HEK293 (cell line): ENCODE measurements around the gene FAF2.

Experiments
- GLIS1 ChIP-seq: fragments of 450-650 bp; formaldehyde crosslinking; IDR thresholded peaks from 2 replicates; pipeline ENCODE4 v1.5.1; 2016; ENCODE audit warnings: missing biosample characterization, missing genetic modification characterization
- GLIS2 ChIP-seq: fragments of 450-650 bp; formaldehyde crosslinking; IDR thresholded peaks from 2 replicates; pipeline ENCODE4 v1.5.1; 2016; ENCODE audit warnings: missing biosample characterization, missing genetic modification characterization
- KLF8 ChIP-seq: fragments of 450-650 bp; formaldehyde crosslinking; IDR thresholded peaks from 2 replicates; pipeline ENCODE4 v1.5.1; 2016; ENCODE audit warnings: missing biosample characterization, missing genetic modification characterization
- MEIS1 ChIP-seq: sonication (generic); formaldehyde crosslinking; IDR thresholded peaks from 2 replicates; pipeline ENCODE4 v1.8.1; 2022; ENCODE audit warnings: missing genetic modification reagents, mild to moderate bottlenecking, borderline replicate concordance
- SP7 ChIP-seq: fragments of 450-650 bp; formaldehyde crosslinking; IDR thresholded peaks from 2 replicates; pipeline ENCODE4 v1.5.1; 2016; ENCODE audit warnings: missing biosample characterization, missing genetic modification characterization
- ZBTB8A ChIP-seq: fragments of 450-650 bp; formaldehyde crosslinking; IDR thresholded peaks from 2 replicates; pipeline ENCODE4 v1.5.1; 2016; ENCODE audit warnings: missing biosample characterization, missing genetic modification characterization
- ZFHX2 ChIP-seq: fragments of 450-650 bp; formaldehyde crosslinking; conservative IDR thresholded peaks from 2 replicates; pipeline ENCODE4 v1.5.1; 2016; ENCODE audit warnings: missing biosample characterization, missing genetic modification characterization
- ZIC2 ChIP-seq: fragments of 450-650 bp; formaldehyde crosslinking; IDR thresholded peaks from 2 replicates; pipeline ENCODE4 v1.5.1; 2016; ENCODE audit warnings: missing biosample characterization, missing genetic modification characterization
- ZNF184 ChIP-seq: fragments of 450-650 bp; IDR thresholded peaks from 2 replicates; pipeline ENCODE4 v1.5.1; 2018; ENCODE audit warnings: missing biosample characterization, mild to moderate bottlenecking, missing genetic modification characterization
- ZNF239 ChIP-seq: fragments of 450-650 bp; formaldehyde crosslinking; IDR thresholded peaks from 2 replicates; pipeline ENCODE4 v1.5.1; 2016; ENCODE audit warnings: missing biosample characterization, missing genetic modification characterization
- ZNF311 ChIP-seq: fragments of 450-650 bp; formaldehyde crosslinking; IDR thresholded peaks from 2 replicates; pipeline ENCODE4 v1.5.1; 2017; ENCODE audit warnings: missing biosample characterization, missing genetic modification characterization, borderline replicate concordance
- ZNF335 ChIP-seq: fragments of 450-650 bp; formaldehyde crosslinking; conservative IDR thresholded peaks from 2 replicates; pipeline ENCODE4 v1.5.1; 2016; ENCODE audit warnings: missing biosample characterization, missing genetic modification characterization
- ZNF416 ChIP-seq: fragments of 450-650 bp; formaldehyde crosslinking; IDR thresholded peaks from 2 replicates; pipeline ENCODE4 v1.5.1; 2016; ENCODE audit warnings: missing biosample characterization, missing genetic modification characterization
- ZNF423 ChIP-seq: fragments of 450-650 bp; formaldehyde crosslinking; IDR thresholded peaks from 2 replicates; pipeline ENCODE4 v1.5.1; 2016; ENCODE audit warnings: missing biosample characterization, missing genetic modification characterization
- ZNF501 ChIP-seq: fragments of 450-650 bp; formaldehyde crosslinking; IDR thresholded peaks from 2 replicates; pipeline ENCODE4 v1.5.1; 2016; ENCODE audit warnings: missing biosample characterization, missing genetic modification characterization
- ZNF561 ChIP-seq: fragments of 450-650 bp; IDR thresholded peaks from 2 replicates; pipeline ENCODE4 v1.5.1; 2018; ENCODE audit warnings: missing biosample characterization, missing genetic modification characterization, borderline replicate concordance
- ZNF596 ChIP-seq: fragments of 450-650 bp; IDR thresholded peaks from 2 replicates; pipeline ENCODE4 v1.5.0; 2018; ENCODE audit warnings: missing biosample characterization, mild to moderate bottlenecking, missing genetic modification characterization, moderate library complexity
- ZNF600 ChIP-seq: fragments of 450-650 bp; formaldehyde crosslinking; IDR thresholded peaks from 2 replicates; pipeline ENCODE4 v1.5.1; 2016; ENCODE audit warnings: missing biosample characterization, missing genetic modification characterization
- ZNF610 ChIP-seq: fragments of 450-650 bp; formaldehyde crosslinking; IDR thresholded peaks from 2 replicates; pipeline ENCODE4 v1.5.1; 2016; ENCODE audit warnings: missing biosample characterization, missing genetic modification characterization, borderline replicate concordance
- ZNF660 ChIP-seq: fragments of 450-650 bp; IDR thresholded peaks from 2 replicates; pipeline ENCODE4 v1.5.1; 2018; ENCODE audit warnings: missing biosample characterization, mild to moderate bottlenecking, missing genetic modification characterization
- TF ChIP-seq, protein P1 (sequence below): fragments of 450-650 bp; formaldehyde crosslinking; IDR thresholded peaks from 2 replicates; pipeline ENCODE4 v1.5.1; 2016; ENCODE audit warnings: missing biosample characterization, missing genetic modification characterization
- TF ChIP-seq, protein P2 (sequence below): fragments of 450-650 bp; formaldehyde crosslinking; IDR thresholded peaks from 2 replicates; pipeline ENCODE4 v1.5.1; 2016; ENCODE audit warnings: missing biosample characterization, missing genetic modification characterization
- TF ChIP-seq, protein P3 (sequence below): fragments of 450-650 bp; IDR thresholded peaks from 2 replicates; pipeline ENCODE4 v1.5.1; 2018; ENCODE audit warnings: missing biosample characterization, missing genetic modification characterization
- TF ChIP-seq, protein P4 (sequence below): sonication (generic); formaldehyde crosslinking; IDR thresholded peaks from 2 replicates; pipeline ENCODE4 v1.8.1; 2022; ENCODE audit warnings: mild to moderate bottlenecking, moderate library complexity, missing genetic modification reagents
- TF ChIP-seq, protein P5 (sequence below): fragments of 450-650 bp; IDR thresholded peaks from 2 replicates; pipeline ENCODE4 v1.5.1; 2018; ENCODE audit warnings: missing biosample characterization, mild to moderate bottlenecking, missing genetic modification characterization
- TF ChIP-seq, protein P6 (sequence below): fragments of 450-650 bp; formaldehyde crosslinking; IDR thresholded peaks from 2 replicates; pipeline ENCODE4 v1.5.1; 2016; ENCODE audit warnings: missing biosample characterization, missing genetic modification characterization, low read depth
- TF ChIP-seq, protein P7 (sequence below): fragments of 450-650 bp; formaldehyde crosslinking; IDR thresholded peaks from 2 replicates; pipeline ENCODE4 v1.5.1; 2017; ENCODE audit warnings: missing biosample characterization, missing genetic modification characterization

FAF2 gene

DNA sequence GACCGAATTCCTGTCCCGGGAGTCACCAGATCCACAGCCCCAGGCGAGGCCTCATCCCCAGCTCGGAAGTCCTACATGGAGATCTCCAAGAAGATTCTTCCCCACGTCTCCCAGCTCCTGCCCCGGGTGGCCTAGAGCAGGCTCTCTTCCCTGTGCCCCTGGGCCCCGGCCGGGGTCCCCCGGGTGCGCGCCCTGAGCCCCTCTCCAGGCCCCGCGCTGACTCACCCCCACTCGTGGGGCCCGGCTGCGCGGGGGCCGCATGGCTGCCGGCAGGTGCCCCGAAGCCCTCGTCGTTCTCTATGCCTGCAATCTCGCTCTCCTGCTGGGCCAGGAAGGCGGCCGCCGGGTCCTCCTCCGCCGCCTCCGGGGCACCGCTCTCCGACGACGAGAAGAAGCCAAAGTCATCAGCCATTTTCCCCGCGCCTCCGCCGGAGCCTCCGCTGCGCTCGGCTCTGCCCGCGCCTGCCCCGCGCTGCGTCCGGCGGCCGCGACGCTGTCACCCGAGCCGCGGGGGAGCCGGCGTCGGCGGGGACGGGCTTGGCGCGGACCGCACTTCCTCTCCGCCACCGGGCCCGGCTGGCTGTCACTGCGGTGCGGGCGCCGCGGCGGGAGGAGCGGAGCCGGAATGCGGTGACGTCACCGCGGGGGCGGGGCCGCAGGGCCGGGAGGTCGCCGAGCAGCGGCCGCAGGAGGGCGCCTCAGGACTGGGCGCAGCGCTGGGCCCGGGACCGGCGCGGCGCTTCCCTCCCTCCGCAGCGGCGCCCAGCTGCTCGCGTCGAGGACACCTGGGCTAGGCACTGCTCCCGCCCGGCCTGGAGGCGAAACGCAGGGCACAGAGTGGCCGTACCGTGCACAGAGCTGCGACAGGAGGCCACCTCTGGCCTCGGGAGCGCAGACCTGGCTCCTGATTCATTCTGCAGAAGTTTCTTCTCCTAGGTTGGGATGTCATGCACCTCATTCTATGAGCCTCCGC, 31.9 kb upstream of the FAF2 start, which contains the start of gene CLTB (continued):
- TF ChIP-seq, protein P1, sequence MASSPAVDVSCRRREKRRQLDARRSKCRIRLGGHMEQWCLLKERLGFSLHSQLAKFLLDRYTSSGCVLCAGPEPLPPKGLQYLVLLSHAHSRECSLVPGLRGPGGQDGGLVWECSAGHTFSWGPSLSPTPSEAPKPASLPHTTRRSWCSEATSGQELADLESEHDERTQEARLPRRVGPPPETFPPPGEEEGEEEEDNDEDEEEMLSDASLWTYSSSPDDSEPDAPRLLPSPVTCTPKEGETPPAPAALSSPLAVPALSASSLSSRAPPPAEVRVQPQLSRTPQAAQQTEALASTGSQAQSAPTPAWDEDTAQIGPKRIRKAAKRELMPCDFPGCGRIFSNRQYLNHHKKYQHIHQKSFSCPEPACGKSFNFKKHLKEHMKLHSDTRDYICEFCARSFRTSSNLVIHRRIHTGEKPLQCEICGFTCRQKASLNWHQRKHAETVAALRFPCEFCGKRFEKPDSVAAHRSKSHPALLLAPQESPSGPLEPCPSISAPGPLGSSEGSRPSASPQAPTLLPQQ (tag by site-specific recombination) = peak; percentile 92
- TF ChIP-seq ZNF660 = peak; percentile 93
- TF ChIP-seq ZBTB8A (tag by site-specific recombination) = peak; percentile 95
- TF ChIP-seq, protein P2, sequence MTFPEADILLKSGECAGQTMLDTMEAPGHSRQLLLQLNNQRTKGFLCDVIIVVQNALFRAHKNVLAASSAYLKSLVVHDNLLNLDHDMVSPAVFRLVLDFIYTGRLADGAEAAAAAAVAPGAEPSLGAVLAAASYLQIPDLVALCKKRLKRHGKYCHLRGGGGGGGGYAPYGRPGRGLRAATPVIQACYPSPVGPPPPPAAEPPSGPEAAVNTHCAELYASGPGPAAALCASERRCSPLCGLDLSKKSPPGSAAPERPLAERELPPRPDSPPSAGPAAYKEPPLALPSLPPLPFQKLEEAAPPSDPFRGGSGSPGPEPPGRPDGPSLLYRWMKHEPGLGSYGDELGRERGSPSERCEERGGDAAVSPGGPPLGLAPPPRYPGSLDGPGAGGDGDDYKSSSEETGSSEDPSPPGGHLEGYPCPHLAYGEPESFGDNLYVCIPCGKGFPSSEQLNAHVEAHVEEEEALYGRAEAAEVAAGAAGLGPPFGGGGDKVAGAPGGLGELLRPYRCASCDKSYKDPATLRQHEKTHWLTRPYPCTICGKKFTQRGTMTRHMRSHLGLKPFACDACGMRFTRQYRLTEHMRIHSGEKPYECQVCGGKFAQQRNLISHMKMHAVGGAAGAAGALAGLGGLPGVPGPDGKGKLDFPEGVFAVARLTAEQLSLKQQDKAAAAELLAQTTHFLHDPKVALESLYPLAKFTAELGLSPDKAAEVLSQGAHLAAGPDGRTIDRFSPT (tag by site-specific recombination) = no peak
- peak; percentile 66; the same call in 1 of the 2 replicates for TF ChIP-seq GLIS2 (tag by site-specific recombination)
- TF ChIP-seq ZIC2 (tag by site-specific recombination) = peak; percentile 83
- 0 out of 2 replicates have a peak, but pooled peaks have one; percentile 32 for TF ChIP-seq GLIS1 (tag by site-specific recombination)
- TF ChIP-seq ZFHX2 = peak; percentile 81
- TF ChIP-seq, protein P3, sequence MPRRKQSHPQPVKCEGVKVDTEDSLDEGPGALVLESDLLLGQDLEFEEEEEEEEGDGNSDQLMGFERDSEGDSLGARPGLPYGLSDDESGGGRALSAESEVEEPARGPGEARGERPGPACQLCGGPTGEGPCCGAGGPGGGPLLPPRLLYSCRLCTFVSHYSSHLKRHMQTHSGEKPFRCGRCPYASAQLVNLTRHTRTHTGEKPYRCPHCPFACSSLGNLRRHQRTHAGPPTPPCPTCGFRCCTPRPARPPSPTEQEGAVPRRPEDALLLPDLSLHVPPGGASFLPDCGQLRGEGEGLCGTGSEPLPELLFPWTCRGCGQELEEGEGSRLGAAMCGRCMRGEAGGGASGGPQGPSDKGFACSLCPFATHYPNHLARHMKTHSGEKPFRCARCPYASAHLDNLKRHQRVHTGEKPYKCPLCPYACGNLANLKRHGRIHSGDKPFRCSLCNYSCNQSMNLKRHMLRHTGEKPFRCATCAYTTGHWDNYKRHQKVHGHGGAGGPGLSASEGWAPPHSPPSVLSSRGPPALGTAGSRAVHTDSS = peak; percentile 18; the same call in 1 of the 2 replicates
- TF ChIP-seq ZNF416 (tag by site-specific recombination) = no peak
- no peak for TF ChIP-seq KLF8 (tag by site-specific recombination)
- TF ChIP-seq ZNF610 = 0 out of 2 replicates have a peak, but pooled peaks have one; percentile 45
- TF ChIP-seq ZNF600 (tag by site-specific recombination) = peak; percentile 55; the same call in 1 of the 2 replicates
- no peak for TF ChIP-seq ZNF311 (tag by site-specific recombination)
- TF ChIP-seq ZNF501 = no peak
- TF ChIP-seq, protein P4, sequence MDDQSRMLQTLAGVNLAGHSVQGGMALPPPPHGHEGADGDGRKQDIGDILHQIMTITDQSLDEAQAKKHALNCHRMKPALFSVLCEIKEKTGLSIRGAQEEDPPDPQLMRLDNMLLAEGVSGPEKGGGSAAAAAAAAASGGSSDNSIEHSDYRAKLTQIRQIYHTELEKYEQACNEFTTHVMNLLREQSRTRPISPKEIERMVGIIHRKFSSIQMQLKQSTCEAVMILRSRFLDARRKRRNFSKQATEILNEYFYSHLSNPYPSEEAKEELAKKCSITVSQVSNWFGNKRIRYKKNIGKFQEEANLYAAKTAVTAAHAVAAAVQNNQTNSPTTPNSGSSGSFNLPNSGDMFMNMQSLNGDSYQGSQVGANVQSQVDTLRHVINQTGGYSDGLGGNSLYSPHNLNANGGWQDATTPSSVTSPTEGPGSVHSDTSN (CRISPR knock-in tag) = peak; percentile 57
- TF ChIP-seq ZNF561 (tag by site-specific recombination) = peak; percentile 71; the same call in 1 of the 2 replicates
- no peak for TF ChIP-seq SP7
- peak; percentile 72 for TF ChIP-seq ZNF335
- peak; percentile 62; the same call in 1 of the 2 replicates for TF ChIP-seq ZNF184 (tag by site-specific recombination)
- TF ChIP-seq, protein P5, sequence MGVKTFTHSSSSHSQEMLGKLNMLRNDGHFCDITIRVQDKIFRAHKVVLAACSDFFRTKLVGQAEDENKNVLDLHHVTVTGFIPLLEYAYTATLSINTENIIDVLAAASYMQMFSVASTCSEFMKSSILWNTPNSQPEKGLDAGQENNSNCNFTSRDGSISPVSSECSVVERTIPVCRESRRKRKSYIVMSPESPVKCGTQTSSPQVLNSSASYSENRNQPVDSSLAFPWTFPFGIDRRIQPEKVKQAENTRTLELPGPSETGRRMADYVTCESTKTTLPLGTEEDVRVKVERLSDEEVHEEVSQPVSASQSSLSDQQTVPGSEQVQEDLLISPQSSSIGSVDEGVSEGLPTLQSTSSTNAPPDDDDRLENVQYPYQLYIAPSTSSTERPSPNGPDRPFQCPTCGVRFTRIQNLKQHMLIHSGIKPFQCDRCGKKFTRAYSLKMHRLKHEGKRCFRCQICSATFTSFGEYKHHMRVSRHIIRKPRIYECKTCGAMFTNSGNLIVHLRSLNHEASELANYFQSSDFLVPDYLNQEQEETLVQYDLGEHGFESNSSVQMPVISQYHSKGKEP (tag by site-specific recombination) = peak; percentile 81
- peak; percentile 47; the same call in 1 of the 2 replicates for TF ChIP-seq ZNF423
- TF ChIP-seq, protein P6, sequence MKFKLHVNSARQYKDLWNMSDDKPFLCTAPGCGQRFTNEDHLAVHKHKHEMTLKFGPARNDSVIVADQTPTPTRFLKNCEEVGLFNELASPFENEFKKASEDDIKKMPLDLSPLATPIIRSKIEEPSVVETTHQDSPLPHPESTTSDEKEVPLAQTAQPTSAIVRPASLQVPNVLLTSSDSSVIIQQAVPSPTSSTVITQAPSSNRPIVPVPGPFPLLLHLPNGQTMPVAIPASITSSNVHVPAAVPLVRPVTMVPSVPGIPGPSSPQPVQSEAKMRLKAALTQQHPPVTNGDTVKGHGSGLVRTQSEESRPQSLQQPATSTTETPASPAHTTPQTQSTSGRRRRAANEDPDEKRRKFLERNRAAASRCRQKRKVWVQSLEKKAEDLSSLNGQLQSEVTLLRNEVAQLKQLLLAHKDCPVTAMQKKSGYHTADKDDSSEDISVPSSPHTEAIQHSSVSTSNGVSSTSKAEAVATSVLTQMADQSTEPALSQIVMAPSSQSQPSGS (tag by site-specific recombination) = 0 out of 2 replicates have a peak, but pooled peaks have one; percentile 23
- TF ChIP-seq, protein P7, sequence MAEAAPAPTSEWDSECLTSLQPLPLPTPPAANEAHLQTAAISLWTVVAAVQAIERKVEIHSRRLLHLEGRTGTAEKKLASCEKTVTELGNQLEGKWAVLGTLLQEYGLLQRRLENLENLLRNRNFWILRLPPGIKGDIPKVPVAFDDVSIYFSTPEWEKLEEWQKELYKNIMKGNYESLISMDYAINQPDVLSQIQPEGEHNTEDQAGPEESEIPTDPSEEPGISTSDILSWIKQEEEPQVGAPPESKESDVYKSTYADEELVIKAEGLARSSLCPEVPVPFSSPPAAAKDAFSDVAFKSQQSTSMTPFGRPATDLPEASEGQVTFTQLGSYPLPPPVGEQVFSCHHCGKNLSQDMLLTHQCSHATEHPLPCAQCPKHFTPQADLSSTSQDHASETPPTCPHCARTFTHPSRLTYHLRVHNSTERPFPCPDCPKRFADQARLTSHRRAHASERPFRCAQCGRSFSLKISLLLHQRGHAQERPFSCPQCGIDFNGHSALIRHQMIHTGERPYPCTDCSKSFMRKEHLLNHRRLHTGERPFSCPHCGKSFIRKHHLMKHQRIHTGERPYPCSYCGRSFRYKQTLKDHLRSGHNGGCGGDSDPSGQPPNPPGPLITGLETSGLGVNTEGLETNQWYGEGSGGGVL (tag by site-specific recombination) = 0 out of 2 replicates have a peak, but pooled peaks have one; percentile 20
- peak; percentile 20; the same call in 1 of the 2 replicates for TF ChIP-seq MEIS1 (CRISPR knock-in tag)
- TF ChIP-seq ZNF239 (tag by site-specific recombination) = no peak
- TF ChIP-seq ZNF596 (tag by site-specific recombination) = peak; percentile 35; the same call in 1 of the 2 replicates
